ENCODE data around the gene ARHGAP6.
A peak's percentile ranks its signal among the peaks of the same experiment; 100 is the strongest.

ARHGAP6 gene

DNA sequence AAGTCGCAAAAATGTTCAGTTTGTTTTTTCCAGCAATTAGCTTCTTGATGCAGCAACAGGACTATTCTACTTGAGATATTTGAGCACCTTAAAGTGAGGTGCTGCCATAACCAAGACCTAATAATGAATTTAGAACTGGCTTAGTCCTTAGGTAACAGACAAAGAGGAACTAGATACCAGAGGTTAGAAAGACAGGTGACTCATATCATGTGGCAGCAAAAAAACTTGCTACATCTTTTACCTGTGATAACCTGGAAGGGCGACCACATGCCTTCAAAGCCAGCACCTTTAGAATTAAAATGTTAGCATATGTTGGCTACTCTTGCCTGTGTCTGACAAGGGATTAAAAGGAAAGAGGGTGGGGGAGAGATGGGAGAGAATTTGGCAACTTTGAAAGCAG, 90.4 kb downstream of the ARHGAP6 start:
- Histone ChIP-seq H3K4me3 (ENCODE audit: low read depth, low read length) (no peak overlapping the region), H3K79me2 (ENCODE audit: control insufficient read depth, insufficient read depth, low read length, unreplicated experiment) (no peaks in the 10 kb centered on the region), H3K36me3 (ENCODE audit: insufficient read depth, low read length) (no peaks in the 10 kb centered on the region), H3K4me1 (ENCODE audit: control insufficient read depth, insufficient read depth, low read length, unreplicated experiment) (peaks cover 10% of the 10 kb centered on the region), H2AFZ (ENCODE audit: low read length, unreplicated experiment) (no peak overlapping the region), H3K27me3 (ENCODE audit: insufficient read depth, low read length) (no peaks in the 10 kb centered on the region), H3K27ac (ENCODE audit: low read depth, low read length) (no peak overlapping the region)

- no peak overlapping the region for H2AFZ ChIP-seq (ENCODE audit: low read length, unreplicated experiment)
- H3K4me3 ChIP-seq (ENCODE audit: low read depth, low read length): no peak overlapping the region
- H3K4me1 ChIP-seq (ENCODE audit: control insufficient read depth, insufficient read depth, low read length, unreplicated experiment): peaks cover 3% of the 10 kb centered on the region
- H3K36me3 ChIP-seq (ENCODE audit: insufficient read depth, low read length): no peaks in the 10 kb centered on the region
- no peaks in the 10 kb centered on the region for H3K79me2 ChIP-seq (ENCODE audit: control insufficient read depth, insufficient read depth, low read length, unreplicated experiment)
- H3K27me3 ChIP-seq (ENCODE audit: insufficient read depth, low read length): no peaks in the 10 kb centered on the region
- no peak overlapping the region for H3K27ac ChIP-seq (ENCODE audit: low read depth, low read length)
Measured at GRCh38 chrX:11567528-11568220, 98.0 kb downstream of the ARHGAP6 start.

- Histone ChIP-seq H3K36me3 (ENCODE audit: insufficient read depth, low read length) (no peaks in the 10 kb centered on the region), H2AFZ (ENCODE audit: low read length, unreplicated experiment) (no peak overlapping the region), H3K27me3 (ENCODE audit: insufficient read depth, low read length) (no peaks in the 10 kb centered on the region), H3K27ac (ENCODE audit: low read depth, low read length) (no peak overlapping the region), H3K4me3 (ENCODE audit: low read depth, low read length) (no peak overlapping the region), H3K4me1 (ENCODE audit: control insufficient read depth, insufficient read depth, low read length, unreplicated experiment) (peaks cover 3% of the 10 kb centered on the region), H3K79me2 (ENCODE audit: control insufficient read depth, insufficient read depth, low read length, unreplicated experiment) (no peaks in the 10 kb centered on the region)
Measured at GRCh38 chrX:11566789-11567188, 98.9 kb downstream of the ARHGAP6 start.

DNA sequence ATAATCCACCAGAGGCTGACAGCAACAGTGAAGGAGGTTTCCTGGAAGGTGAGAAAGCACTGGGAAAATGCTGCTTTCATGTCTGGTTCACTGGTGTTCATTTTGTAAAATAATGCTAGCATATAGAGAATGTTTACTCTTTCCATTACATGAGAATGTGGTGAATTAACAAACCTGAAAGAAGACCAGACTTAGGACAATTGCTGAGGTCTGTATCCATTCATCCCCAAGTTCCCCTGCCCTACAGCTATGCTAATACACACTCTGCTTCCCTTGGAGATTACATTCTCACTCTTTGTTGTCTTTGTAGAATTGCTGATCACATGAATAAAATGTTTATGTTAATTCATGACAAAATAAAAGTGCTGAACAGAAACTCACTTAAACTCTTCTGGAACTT, 99.5 kb downstream of the ARHGAP6 start:
- Histone ChIP-seq H3K79me2 (ENCODE audit: control insufficient read depth, insufficient read depth, low read length, unreplicated experiment) (no peaks in the 10 kb centered on the region), H3K27me3 (ENCODE audit: insufficient read depth, low read length) (no peaks in the 10 kb centered on the region), H3K27ac (ENCODE audit: low read depth, low read length) (no peak overlapping the region)

DNA sequence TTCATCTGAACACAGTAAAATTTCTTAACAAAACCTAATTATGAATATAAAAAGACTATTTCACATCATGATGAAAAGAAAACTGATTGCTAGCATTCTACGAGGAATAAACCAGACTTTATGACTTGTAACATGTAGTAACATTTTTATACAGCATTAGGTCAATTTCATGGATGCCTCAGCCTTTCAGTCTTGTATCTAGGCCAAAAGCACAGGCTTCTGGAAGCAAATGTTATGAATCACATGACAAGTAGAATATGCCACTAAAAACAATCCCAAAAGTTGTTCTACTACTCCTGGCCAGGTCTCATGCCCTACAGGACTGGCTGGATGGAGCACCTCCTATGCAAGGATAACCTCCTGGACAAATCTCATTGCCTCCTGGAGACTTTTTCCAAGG, 101.2 kb downstream of the ARHGAP6 start:
- Histone ChIP-seq H3K27ac (ENCODE audit: low read depth, low read length) (no peak overlapping the region), H3K4me3 (ENCODE audit: low read depth, low read length) (no peak overlapping the region), H3K4me1 (ENCODE audit: control insufficient read depth, insufficient read depth, low read length, unreplicated experiment) (peaks cover 3% of the 10 kb centered on the region), H3K27me3 (ENCODE audit: insufficient read depth, low read length) (no peaks in the 10 kb centered on the region), H2AFZ (ENCODE audit: low read length, unreplicated experiment) (no peak overlapping the region), H3K36me3 (ENCODE audit: insufficient read depth, low read length) (no peaks in the 10 kb centered on the region), H3K79me2 (ENCODE audit: control insufficient read depth, insufficient read depth, low read length, unreplicated experiment) (no peaks in the 10 kb centered on the region)

More for the DNA sequence above, 99.5 kb downstream of the ARHGAP6 start:
- no peaks in the 10 kb centered on the region for H3K36me3 ChIP-seq (ENCODE audit: insufficient read depth, low read length)
- H3K4me1 ChIP-seq (ENCODE audit: control insufficient read depth, insufficient read depth, low read length, unreplicated experiment): peaks cover 3% of the 10 kb centered on the region
- no peak overlapping the region for H3K4me3 ChIP-seq (ENCODE audit: low read depth, low read length)
- no peak overlapping the region for H2AFZ ChIP-seq (ENCODE audit: low read length, unreplicated experiment)

GRCh38 chrX:11562570-11562969, 103.2 kb downstream of the ARHGAP6 start:
- Histone ChIP-seq H2AFZ (ENCODE audit: low read length, unreplicated experiment) (no peak overlapping the region), H3K4me1 (ENCODE audit: control insufficient read depth, insufficient read depth, low read length, unreplicated experiment) (peaks cover 8% of the 10 kb centered on the region), H3K27me3 (ENCODE audit: insufficient read depth, low read length) (no peaks in the 10 kb centered on the region), H3K36me3 (ENCODE audit: insufficient read depth, low read length) (no peaks in the 10 kb centered on the region), H3K4me3 (ENCODE audit: low read depth, low read length) (no peak overlapping the region), H3K27ac (ENCODE audit: low read depth, low read length) (no peak overlapping the region), H3K79me2 (ENCODE audit: control insufficient read depth, insufficient read depth, low read length, unreplicated experiment) (no peaks in the 10 kb centered on the region)

DNA sequence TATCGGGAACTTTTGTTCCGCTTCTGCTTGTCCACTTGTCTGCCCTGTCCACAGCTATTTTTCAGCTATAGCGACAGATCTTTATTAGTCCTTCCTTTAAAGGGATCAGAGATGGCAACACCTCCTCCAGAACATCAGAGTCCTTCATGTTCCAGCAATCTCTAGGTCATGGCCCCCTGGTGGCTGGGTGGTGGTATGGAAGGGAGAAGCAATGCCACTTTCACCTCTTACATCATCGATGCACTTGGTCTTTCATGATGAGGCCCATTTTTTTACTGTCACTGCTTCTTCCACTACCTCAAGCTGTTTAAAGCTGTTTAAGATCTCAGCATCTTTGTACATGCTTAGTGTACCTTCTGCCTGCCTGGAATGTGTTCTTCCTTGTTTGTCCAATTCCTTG, 106.7 kb downstream of the ARHGAP6 start:
- H3K36me3 ChIP-seq (ENCODE audit: insufficient read depth, low read length): no peaks in the 10 kb centered on the region
- H3K4me1 ChIP-seq (ENCODE audit: control insufficient read depth, insufficient read depth, low read length, unreplicated experiment): peaks cover 28% of the 10 kb centered on the region
- H2AFZ ChIP-seq (ENCODE audit: low read length, unreplicated experiment): no peak overlapping the region
- H3K27ac ChIP-seq (ENCODE audit: low read depth, low read length): no peak overlapping the region
- no peak overlapping the region for H3K4me3 ChIP-seq (ENCODE audit: low read depth, low read length)
- no peaks in the 10 kb centered on the region for H3K27me3 ChIP-seq (ENCODE audit: insufficient read depth, low read length)
- H3K79me2 ChIP-seq (ENCODE audit: control insufficient read depth, insufficient read depth, low read length, unreplicated experiment): no peaks in the 10 kb centered on the region

DNA sequence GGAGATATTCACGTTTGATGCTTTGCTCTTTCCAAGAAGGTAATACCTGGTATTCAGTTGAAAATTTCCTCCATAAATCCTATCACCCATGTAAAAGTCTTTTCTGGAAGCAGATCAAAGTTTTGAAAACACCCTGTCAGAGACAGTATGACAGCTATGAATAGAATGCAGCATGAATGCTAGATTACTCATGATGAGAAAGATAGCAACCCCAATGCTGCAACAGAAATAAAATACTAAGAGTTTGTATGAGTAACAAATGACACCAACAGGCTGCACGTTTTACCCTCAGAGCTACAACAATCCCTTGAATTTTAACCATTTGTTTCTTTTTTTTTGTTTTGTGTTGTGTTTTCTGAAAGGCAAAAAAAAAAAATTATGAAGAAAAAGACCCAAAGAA, 108.6 kb downstream of the ARHGAP6 start:
- peak overlapping the region; percentile 70 for H3K27ac ChIP-seq (ENCODE audit: low read depth, low read length)
- H3K36me3 ChIP-seq (ENCODE audit: insufficient read depth, low read length): no peaks in the 10 kb centered on the region
- peaks cover 33% of the 10 kb centered on the region for H3K4me1 ChIP-seq (ENCODE audit: control insufficient read depth, insufficient read depth, low read length, unreplicated experiment)
- no peak overlapping the region for H2AFZ ChIP-seq (ENCODE audit: low read length, unreplicated experiment)
- H3K27me3 ChIP-seq (ENCODE audit: insufficient read depth, low read length): no peaks in the 10 kb centered on the region
- peak overlapping the region; percentile 29; the same call in 1 of the 2 replicates for H3K4me3 ChIP-seq (ENCODE audit: low read depth, low read length)
- no peaks in the 10 kb centered on the region for H3K79me2 ChIP-seq (ENCODE audit: control insufficient read depth, insufficient read depth, low read length, unreplicated experiment)

DNA sequence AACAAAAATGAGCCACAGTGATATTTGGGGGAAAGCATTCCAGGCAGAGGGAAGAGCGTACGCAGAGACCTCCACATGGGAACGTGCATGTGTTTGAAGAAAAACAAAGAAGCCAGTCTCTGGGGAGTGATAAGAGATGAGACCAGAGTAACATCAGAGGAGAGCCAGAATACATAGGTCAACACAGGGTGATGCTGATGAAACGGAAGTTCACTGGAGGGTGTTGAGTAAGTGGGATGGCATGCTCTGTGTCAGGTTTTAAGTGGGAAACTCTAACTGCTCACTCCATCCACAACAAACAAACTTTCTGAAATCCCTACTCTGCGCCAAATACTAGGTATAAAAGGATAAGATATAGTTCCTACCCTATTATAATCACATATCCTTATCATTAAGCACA, 110.0 kb downstream of the ARHGAP6 start:
- H2AFZ ChIP-seq (ENCODE audit: low read length, unreplicated experiment): no peak overlapping the region
- peaks cover 33% of the 10 kb centered on the region for H3K4me1 ChIP-seq (ENCODE audit: control insufficient read depth, insufficient read depth, low read length, unreplicated experiment)
- no peaks in the 10 kb centered on the region for H3K79me2 ChIP-seq (ENCODE audit: control insufficient read depth, insufficient read depth, low read length, unreplicated experiment)
- H3K27ac ChIP-seq (ENCODE audit: low read depth, low read length): peak overlapping the region; percentile 70; the same call in 1 of the 2 replicates
- H3K4me3 ChIP-seq (ENCODE audit: low read depth, low read length): 0 out of 2 replicates have a peak overlapping the region, but pooled peaks have one; percentile 11
- H3K27me3 ChIP-seq (ENCODE audit: insufficient read depth, low read length): no peaks in the 10 kb centered on the region
- H3K36me3 ChIP-seq (ENCODE audit: insufficient read depth, low read length): no peaks in the 10 kb centered on the region

DNA sequence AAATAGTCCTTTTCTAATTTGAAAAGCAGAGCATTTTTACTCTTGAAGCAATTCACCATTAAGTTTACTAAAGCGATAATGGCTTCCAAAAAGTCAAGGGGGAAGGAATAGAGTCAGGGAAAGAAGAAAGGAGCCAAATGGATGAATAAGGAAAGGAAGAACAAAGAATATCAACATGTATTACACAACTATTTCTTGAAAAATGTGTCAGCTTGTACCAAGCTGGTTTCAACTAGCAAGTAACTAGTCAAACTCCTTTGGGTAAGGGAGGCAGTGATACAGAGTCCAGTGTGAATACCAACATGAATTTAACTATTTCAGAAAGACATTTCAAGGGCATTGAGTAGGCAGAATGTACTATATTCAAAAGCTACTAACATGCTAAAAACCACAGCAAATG, 112.1 kb downstream of the ARHGAP6 start:
- no peaks in the 10 kb centered on the region for H3K79me2 ChIP-seq (ENCODE audit: control insufficient read depth, insufficient read depth, low read length, unreplicated experiment)
- H3K4me3 ChIP-seq (ENCODE audit: low read depth, low read length): no peak overlapping the region
- no peak overlapping the region for H3K27ac ChIP-seq (ENCODE audit: low read depth, low read length)
- H3K36me3 ChIP-seq (ENCODE audit: insufficient read depth, low read length): no peaks in the 10 kb centered on the region
- H2AFZ ChIP-seq (ENCODE audit: low read length, unreplicated experiment): no peak overlapping the region
- H3K27me3 ChIP-seq (ENCODE audit: insufficient read depth, low read length): no peaks in the 10 kb centered on the region
- peaks cover 33% of the 10 kb centered on the region for H3K4me1 ChIP-seq (ENCODE audit: control insufficient read depth, insufficient read depth, low read length, unreplicated experiment)

DNA sequence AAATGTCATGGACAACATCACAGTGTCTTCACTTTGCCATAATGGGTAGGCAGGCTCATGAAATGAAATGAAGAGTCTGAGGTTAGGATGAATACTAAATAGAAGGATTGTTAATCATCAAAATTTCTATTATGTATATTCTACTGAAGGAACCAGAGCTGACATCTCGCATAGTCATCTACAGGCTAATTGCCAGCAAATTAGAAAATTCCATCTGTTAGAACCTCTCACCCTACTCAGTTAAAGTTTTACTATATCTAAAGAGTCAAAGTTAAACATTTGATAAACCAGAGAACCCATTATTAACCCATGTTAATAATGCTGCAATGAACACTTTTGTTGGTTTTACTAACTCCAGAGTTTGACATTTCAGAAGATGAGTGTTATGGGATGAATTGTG, 114.6 kb downstream of the ARHGAP6 start:
- peaks cover 16% of the 10 kb centered on the region for H3K4me1 ChIP-seq (ENCODE audit: control insufficient read depth, insufficient read depth, low read length, unreplicated experiment)
- no peak overlapping the region for H3K27ac ChIP-seq (ENCODE audit: low read depth, low read length)
- no peak overlapping the region for H2AFZ ChIP-seq (ENCODE audit: low read length, unreplicated experiment)
- H3K36me3 ChIP-seq (ENCODE audit: insufficient read depth, low read length): no peaks in the 10 kb centered on the region
- no peaks in the 10 kb centered on the region for H3K79me2 ChIP-seq (ENCODE audit: control insufficient read depth, insufficient read depth, low read length, unreplicated experiment)
- H3K4me3 ChIP-seq (ENCODE audit: low read depth, low read length): no peak overlapping the region
- H3K27me3 ChIP-seq (ENCODE audit: insufficient read depth, low read length): no peaks in the 10 kb centered on the region
